Measurements from ENCODE around the gene KRT25. TPM values are rescaled to one million over a fixed set of nuclear protein-coding genes. Genes with fewer than 3 reads are reported as not detected.

Gene KRT25
- total RNA-seq, 2 donors from 2014 or later = not detected

- no peaks in the 10 kb centered on the region for H3K36me3 Mint-ChIP-seq (ENCODE audit: insufficient read depth in 2 of 2)
- H3K4me1 Mint-ChIP-seq (ENCODE audit: low read depth) = no peaks in the 10 kb centered on the region
- ATAC-seq (replicated peaks in 1 of 2) = no peak
- H3K4me3 Mint-ChIP-seq = no peak within 1 kb of the TSS
- no peak for DNase-seq
- no peaks in the 10 kb centered on the region for H3K9me3 Mint-ChIP-seq
- peaks cover 43% of the 10 kb centered on the region for H3K27me3 Mint-ChIP-seq (ENCODE audit: low read depth)
- no peak within 1 kb of the TSS for H3K27ac Mint-ChIP-seq
Measured at GRCh38 chr17:40703652-40704051, 51.5 kb downstream of the KRT25 start, which contains the start of gene KRT24. Gene KRT24, minus strand, starts transcription at chr17:40703752. Its CDS starts 59 bp downstream, at chr17:40703693.

- H3K36me3 Mint-ChIP-seq (ENCODE audit: insufficient read depth in 2 of 2) = no peaks in the 10 kb centered on the region
- no peaks in the 10 kb centered on the region for H3K9me3 Mint-ChIP-seq
- H3K27ac Mint-ChIP-seq = no peak overlapping the region
- ATAC-seq (replicated peaks in 1 of 2) (no peak), DNase-seq (no peak)
- no peaks in the 10 kb centered on the region for H3K4me1 Mint-ChIP-seq (ENCODE audit: low read depth)
- no peak overlapping the region for H3K4me3 Mint-ChIP-seq
- peaks cover 45% of the 10 kb centered on the region for H3K27me3 Mint-ChIP-seq (ENCODE audit: low read depth)
Measured at GRCh38 chr17:40702271-40702670, 52.9 kb downstream of the KRT25 start.

GRCh38 chr17:40699853-40700252 lies 55.3 kb downstream of the KRT25 start:
- Mint-ChIP-seq H3K9me3 (no peaks in the 10 kb centered on the region), H3K4me3 (no peak overlapping the region), H3K27me3 (ENCODE audit: low read depth) (peaks cover 30% of the 10 kb centered on the region), H3K4me1 (ENCODE audit: low read depth) (no peaks in the 10 kb centered on the region), H3K36me3 (ENCODE audit: insufficient read depth in 2 of 2) (no peaks in the 10 kb centered on the region), H3K27ac (no peak overlapping the region)
- no peak for ATAC-seq (replicated peaks in 1 of 2)
- no peak for DNase-seq

- Mint-ChIP-seq H3K27ac (no peak overlapping the region), H3K4me1 (ENCODE audit: low read depth) (no peaks in the 10 kb centered on the region), H3K36me3 (ENCODE audit: insufficient read depth in 2 of 2) (no peaks in the 10 kb centered on the region), H3K27me3 (ENCODE audit: low read depth) (peaks cover 25% of the 10 kb centered on the region), H3K9me3 (no peaks in the 10 kb centered on the region), H3K4me3 (no peak overlapping the region)
- ATAC-seq (replicated peaks in 1 of 2) = no peak
- DNase-seq = no peak
Measured at GRCh38 chr17:40699371-40699770, 55.8 kb downstream of the KRT25 start.

Other genes with a start within 250 kb of the KRT25 start
- gene CCR7, start 189.9 kb downstream of the KRT25 start, total RNA-seq = 100 to 1,000 TPM; 311 to 371 TPM
- 100 to 1,000 TPM in 1 of 2 donors, 10 to 100 TPM in 1; 98.1 to 114 TPM for gene SMARCE1, start 107.5 kb downstream of the KRT25 start, total RNA-seq
- not detected for gene KRT222, start 90.2 kb downstream of the KRT25 start, total RNA-seq
- gene KRT24, start 51.6 kb downstream of the KRT25 start, total RNA-seq = not detected
- gene KRT26, start 16.9 kb upstream of the KRT25 start, total RNA-seq = not detected
- not detected for gene KRT27, start 27.2 kb upstream of the KRT25 start, total RNA-seq
- not detected for gene KRT28, start 44.6 kb upstream of the KRT25 start, total RNA-seq
- 10 to 100 TPM; 59.1 to 59.3 TPM for gene KRT10, start 67.3 kb upstream of the KRT25 start, total RNA-seq
- gene KRT12, start 111.9 kb upstream of the KRT25 start, total RNA-seq = not detected
- not detected for gene KRT20, start 129.9 kb upstream of the KRT25 start, total RNA-seq
- not detected for gene KRT23, start 182.3 kb upstream of the KRT25 start, total RNA-seq
- not detected for gene KRT39, start 211.6 kb upstream of the KRT25 start, total RNA-seq
- not detected for gene KRT40, start 229.0 kb upstream of the KRT25 start, total RNA-seq
- gene KRTAP3-3, start 238.8 kb upstream of the KRT25 start, total RNA-seq = not detected
- gene KRTAP3-2, start 244.6 kb upstream of the KRT25 start, total RNA-seq = not detected

All from activated T-cell treated with anti-CD3 and anti-CD28 coated beads, Interleukin-2, amount 50 U/mL, for 72 hours (primary cell).